Measurements from ENCODE around the gene CRB2.

DNA sequence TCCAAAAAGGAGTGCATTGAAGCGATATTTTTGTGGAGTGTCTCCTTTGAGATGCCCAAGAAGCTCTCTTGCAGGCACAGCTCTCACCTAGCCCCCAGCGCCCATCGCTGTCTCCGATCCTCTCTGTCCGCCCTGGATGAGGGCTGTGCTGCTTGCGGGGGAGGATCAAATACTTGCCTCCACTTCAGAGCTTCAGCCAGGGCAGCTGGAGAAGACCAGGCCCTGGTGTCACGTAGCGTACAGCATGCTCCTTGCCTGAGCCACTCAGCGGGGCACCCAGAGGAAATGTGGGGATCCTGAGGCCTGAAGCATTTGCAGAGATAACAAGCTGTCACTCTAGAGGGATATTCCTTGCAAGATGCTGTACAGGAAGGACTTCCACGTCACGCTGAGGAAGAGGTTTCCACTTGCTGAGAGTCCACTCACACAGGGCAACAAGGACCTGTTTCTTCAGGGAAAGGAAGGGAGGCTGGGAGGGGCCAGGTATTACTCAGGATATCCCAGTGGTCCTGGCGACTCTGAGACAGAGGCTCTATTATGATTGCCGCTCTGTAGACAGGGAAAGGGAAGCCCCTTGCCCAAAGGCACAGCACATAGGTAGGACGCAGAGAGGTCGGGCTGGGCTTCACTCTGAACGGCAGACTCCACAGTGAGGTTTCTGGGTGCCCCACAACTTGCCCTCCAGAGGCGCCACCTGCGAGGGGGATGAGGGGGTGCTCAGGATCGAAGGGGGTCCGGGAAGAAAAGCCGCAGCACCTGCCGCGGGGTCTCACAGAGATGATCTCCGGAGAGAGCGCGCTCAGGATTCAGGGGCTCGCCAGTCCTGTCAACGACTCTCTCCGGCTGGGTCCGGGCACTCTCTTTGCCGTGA lies 64.0 kb downstream of the CRB2 start:
- TF ChIP-seq, protein P1, sequence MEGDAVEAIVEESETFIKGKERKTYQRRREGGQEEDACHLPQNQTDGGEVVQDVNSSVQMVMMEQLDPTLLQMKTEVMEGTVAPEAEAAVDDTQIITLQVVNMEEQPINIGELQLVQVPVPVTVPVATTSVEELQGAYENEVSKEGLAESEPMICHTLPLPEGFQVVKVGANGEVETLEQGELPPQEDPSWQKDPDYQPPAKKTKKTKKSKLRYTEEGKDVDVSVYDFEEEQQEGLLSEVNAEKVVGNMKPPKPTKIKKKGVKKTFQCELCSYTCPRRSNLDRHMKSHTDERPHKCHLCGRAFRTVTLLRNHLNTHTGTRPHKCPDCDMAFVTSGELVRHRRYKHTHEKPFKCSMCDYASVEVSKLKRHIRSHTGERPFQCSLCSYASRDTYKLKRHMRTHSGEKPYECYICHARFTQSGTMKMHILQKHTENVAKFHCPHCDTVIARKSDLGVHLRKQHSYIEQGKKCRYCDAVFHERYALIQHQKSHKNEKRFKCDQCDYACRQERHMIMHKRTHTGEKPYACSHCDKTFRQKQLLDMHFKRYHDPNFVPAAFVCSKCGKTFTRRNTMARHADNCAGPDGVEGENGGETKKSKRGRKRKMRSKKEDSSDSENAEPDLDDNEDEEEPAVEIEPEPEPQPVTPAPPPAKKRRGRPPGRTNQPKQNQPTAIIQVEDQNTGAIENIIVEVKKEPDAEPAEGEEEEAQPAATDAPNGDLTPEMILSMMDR (IDR thresholded peaks at IDR 0.05; ENCODE audit: low read depth, low read length), result no peak
- no peak for TF ChIP-seq POLR2A (IDR thresholded peaks at IDR 0.05; ENCODE audit: extremely low read depth, insufficient read length)
